GM19239 (cell line): Measurements from ENCODE around the gene FEM1B.

ENCODE experiments used
- DNase-seq: peaks from one replicate; pipeline ENCODE4 v3.0.0; 2011; ENCODE audit warnings: low spot score; ENCODE audit not compliant: insufficient read length
- FAIRE-seq: peaks from 2 replicates; lab custom pipeline; 2011; peaks lifted over from hg19 to GRCh38; lab: Jason Lieb, UNC

The FEM1B gene

GRCh38 chr15:68303134-68303533 lies 25.6 kb downstream of the FEM1B start:
- DNase-seq, result no peak
- FAIRE-seq, result no peak

- DNase-seq, result no peak
- no peak for FAIRE-seq
Observed at GRCh38 chr15:68303560-68304436, 26.3 kb downstream of the FEM1B start.

GRCh38 chr15:68304589-68305337 lies 27.2 kb downstream of the FEM1B start:
- FAIRE-seq, result no peak
- DNase-seq, result no peak

- no peak for FAIRE-seq
- no peak for DNase-seq
Observed at GRCh38 chr15:68305420-68305871, 27.9 kb downstream of the FEM1B start.

GRCh38 chr15:68307131-68307928 lies 29.8 kb downstream of the FEM1B start:
- FAIRE-seq, result no peak
- DNase-seq, result no peak

- FAIRE-seq (no peak), DNase-seq (no peak)
Observed at GRCh38 chr15:68309024-68309423, 31.5 kb downstream of the FEM1B start.

GRCh38 chr15:68310178-68310803 lies 32.7 kb downstream of the FEM1B start:
- FAIRE-seq, result no peak
- DNase-seq, result no peak

GRCh38 chr15:68310804-68311463 lies 33.4 kb downstream of the FEM1B start:
- no peak for FAIRE-seq

GRCh38 chr15:68311464-68311835 lies 33.9 kb downstream of the FEM1B start:
- FAIRE-seq (no peak), DNase-seq (no peak)

More at GRCh38 chr15:68310804-68311463, 33.4 kb downstream of the FEM1B start:
- DNase-seq, result no peak

- DNase-seq (no peak), FAIRE-seq (no peak)
Observed at GRCh38 chr15:68311859-68312557, 34.5 kb downstream of the FEM1B start.

- DNase-seq (no peak), FAIRE-seq (no peak)
Observed at GRCh38 chr15:68312701-68313204, 35.2 kb downstream of the FEM1B start.

GRCh38 chr15:68313501-68314410 lies 36.2 kb downstream of the FEM1B start:
- DNase-seq (no peak), FAIRE-seq (no peak)

- no peak for DNase-seq
- FAIRE-seq, result no peak
Observed at GRCh38 chr15:68314563-68314962, 37.0 kb downstream of the FEM1B start.

GRCh38 chr15:68315035-68315434 lies 37.5 kb downstream of the FEM1B start:
- FAIRE-seq (no peak), DNase-seq (no peak)

GRCh38 chr15:68315495-68316031 lies 38.0 kb downstream of the FEM1B start:
- no peak for FAIRE-seq

GRCh38 chr15:68316061-68316804 lies 38.7 kb downstream of the FEM1B start:
- DNase-seq (no peak), FAIRE-seq (no peak)

More at GRCh38 chr15:68315495-68316031, 38.0 kb downstream of the FEM1B start:
- DNase-seq, result no peak
